KMS-11 (cell line): Measurements from ENCODE around the gene TPST1.

Experiments used
- H2AFZ ChIP-seq: fragments of 200-600 bp; sonication (generic); 2 replicates; pipeline ENCODE4 v1.6.1; 2016; ENCODE audit warnings: antibody characterized with exemption, mixed run types, low read depth
- H3K27ac ChIP-seq: fragments of 200-600 bp; sonication (generic); 2 replicates; pipeline ENCODE4 v1.6.1; 2016; ENCODE audit warnings: mild to moderate bottlenecking, mixed run types
- H3K27me3 ChIP-seq: fragments of 200-600 bp; sonication (generic); 2 replicates; pipeline ENCODE4 v1.6.1; 2017; ENCODE audit warnings: mild to moderate bottlenecking, low read depth, mixed run types, moderate library complexity; ENCODE audit not compliant: insufficient read depth
- H3K36me3 ChIP-seq: fragments of 200-600 bp; sonication (generic); 2 replicates; pipeline ENCODE4 v1.6.1; 2017; ENCODE audit warnings: mild to moderate bottlenecking, mixed run types; ENCODE audit not compliant: insufficient read depth
- H3K4me1 ChIP-seq: fragments of 200-600 bp; sonication (generic); 2 replicates; pipeline ENCODE4 v1.6.1; 2016; ENCODE audit warnings: mild to moderate bottlenecking, low read depth, mixed run types; ENCODE audit not compliant: poor library complexity, severe bottlenecking
- H3K4me2 ChIP-seq: fragments of 200-600 bp; sonication (generic); 2 replicates; pipeline ENCODE4 v1.7.0; 2016; ENCODE audit warnings: mild to moderate bottlenecking, mixed run types
- H3K4me3 ChIP-seq: fragments of 200-600 bp; sonication (generic); IDR thresholded peaks from 2 replicates; pipeline ENCODE4 v1.6.1; 2017; ENCODE audit warnings: low read depth, low read length, mixed read lengths; ENCODE audit not compliant: insufficient read depth
- H3K79me2 ChIP-seq: fragments of 200-600 bp; sonication (generic); 2 replicates; pipeline ENCODE4 v1.6.1; 2016; ENCODE audit warnings: low read depth, mixed run types; ENCODE audit not compliant: insufficient read depth
- H3K9ac ChIP-seq: fragments of 200-600 bp; sonication (generic); 2 replicates; pipeline ENCODE4 v1.6.1; 2016; ENCODE audit warnings: mild to moderate bottlenecking, mixed run types
- H4K20me1 ChIP-seq: fragments of 200-600 bp; sonication (generic); 2 replicates; pipeline ENCODE4 v1.6.1; 2016; ENCODE audit warnings: mild to moderate bottlenecking, mixed run types; ENCODE audit not compliant: insufficient read depth
- TF ChIP-seq, protein P1 (sequence below): fragments of 200-600 bp; sonication (generic); conservative IDR thresholded peaks from 2 replicates; pipeline ENCODE4 v1.6.1; 2017; ENCODE audit warnings: low read depth, mild to moderate bottlenecking, antibody characterized with exemption, low read length, moderate library complexity, mixed read lengths

The TPST1 gene

DNA sequence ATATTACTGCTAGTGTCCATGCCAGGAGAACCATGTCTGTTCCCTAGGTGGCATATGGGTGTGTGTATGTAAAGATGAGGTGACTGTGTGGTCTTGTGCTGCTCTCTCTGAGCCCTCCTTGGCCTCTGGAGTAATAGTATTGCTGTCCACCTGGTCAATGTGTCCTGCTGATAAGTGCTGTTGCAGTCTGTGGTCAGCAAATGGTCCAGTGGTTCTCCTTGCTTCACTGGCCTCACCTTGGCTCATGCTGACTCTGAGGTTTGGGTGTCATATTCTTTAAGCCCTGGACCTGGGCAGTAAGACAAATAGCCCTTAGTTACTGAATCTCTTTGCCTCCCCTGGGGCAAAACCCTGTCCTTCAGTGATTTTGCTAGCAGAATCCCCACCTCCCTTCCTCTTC is 56.8 kb downstream of the TPST1 start:
- no peak overlapping the region for H3K4me3 ChIP-seq
- no peaks in the 10 kb centered on the region for H4K20me1 ChIP-seq
- no peak overlapping the region for H2AFZ ChIP-seq
- no peak overlapping the region for H3K9ac ChIP-seq
- TF ChIP-seq, protein P1, sequence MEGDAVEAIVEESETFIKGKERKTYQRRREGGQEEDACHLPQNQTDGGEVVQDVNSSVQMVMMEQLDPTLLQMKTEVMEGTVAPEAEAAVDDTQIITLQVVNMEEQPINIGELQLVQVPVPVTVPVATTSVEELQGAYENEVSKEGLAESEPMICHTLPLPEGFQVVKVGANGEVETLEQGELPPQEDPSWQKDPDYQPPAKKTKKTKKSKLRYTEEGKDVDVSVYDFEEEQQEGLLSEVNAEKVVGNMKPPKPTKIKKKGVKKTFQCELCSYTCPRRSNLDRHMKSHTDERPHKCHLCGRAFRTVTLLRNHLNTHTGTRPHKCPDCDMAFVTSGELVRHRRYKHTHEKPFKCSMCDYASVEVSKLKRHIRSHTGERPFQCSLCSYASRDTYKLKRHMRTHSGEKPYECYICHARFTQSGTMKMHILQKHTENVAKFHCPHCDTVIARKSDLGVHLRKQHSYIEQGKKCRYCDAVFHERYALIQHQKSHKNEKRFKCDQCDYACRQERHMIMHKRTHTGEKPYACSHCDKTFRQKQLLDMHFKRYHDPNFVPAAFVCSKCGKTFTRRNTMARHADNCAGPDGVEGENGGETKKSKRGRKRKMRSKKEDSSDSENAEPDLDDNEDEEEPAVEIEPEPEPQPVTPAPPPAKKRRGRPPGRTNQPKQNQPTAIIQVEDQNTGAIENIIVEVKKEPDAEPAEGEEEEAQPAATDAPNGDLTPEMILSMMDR, result no peak
- peaks cover 44% of the 10 kb centered on the region for H3K4me1 ChIP-seq
- H3K36me3 ChIP-seq, result no peaks in the 10 kb centered on the region
- no peaks in the 10 kb centered on the region for H3K27me3 ChIP-seq
- H3K27ac ChIP-seq, result no peak overlapping the region
- peaks cover 77% of the 10 kb centered on the region for H3K79me2 ChIP-seq
- no peak overlapping the region for H3K4me2 ChIP-seq

DNA sequence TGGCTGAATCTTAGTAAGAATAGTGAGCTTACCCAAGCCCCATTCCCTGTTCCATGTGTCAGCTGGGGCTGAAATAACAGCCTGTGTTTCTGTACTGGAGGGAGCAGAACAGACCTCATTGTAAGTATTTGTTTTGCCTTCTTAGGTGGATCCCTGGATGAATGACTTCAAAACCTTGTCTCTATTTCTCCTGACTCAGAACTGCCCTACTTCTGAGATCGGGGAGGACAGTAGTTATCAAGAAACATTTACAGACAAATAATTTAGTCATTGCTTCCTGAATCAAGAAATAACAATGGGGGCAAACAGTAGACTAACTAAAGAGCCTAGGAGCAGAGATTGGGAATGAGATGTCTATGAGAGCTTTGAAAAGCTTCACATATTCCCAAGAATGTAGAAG is 58.8 kb downstream of the TPST1 start:
- TF ChIP-seq, protein P1, result no peak
- Histone ChIP-seq H2AFZ (no peak overlapping the region), H3K4me1 (peaks cover 35% of the 10 kb centered on the region), H3K36me3 (no peaks in the 10 kb centered on the region), H3K27me3 (no peaks in the 10 kb centered on the region), H3K9ac (no peak overlapping the region), H3K79me2 (peaks cover 65% of the 10 kb centered on the region), H4K20me1 (no peaks in the 10 kb centered on the region), H3K4me3 (no peak overlapping the region), H3K4me2 (no peak overlapping the region), H3K27ac (no peak overlapping the region)

DNA sequence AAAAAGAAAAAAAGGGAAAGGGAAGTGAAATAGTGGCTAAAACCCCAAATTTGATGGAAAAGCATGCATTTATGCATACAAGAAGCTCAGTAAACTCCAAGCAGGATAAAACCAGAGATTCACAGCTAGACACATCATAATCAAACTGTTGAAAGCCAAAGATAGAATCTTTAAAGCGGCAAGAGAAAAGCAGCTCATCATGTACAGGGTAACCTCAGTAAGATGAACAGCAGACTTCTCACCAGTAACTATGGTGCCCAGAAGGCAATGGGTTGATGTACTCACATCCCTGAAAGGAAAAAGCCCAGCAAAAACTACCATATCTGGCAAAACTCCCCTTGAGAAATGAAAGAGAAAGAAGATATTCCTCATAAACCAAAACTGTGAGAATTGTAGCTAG is 60.4 kb downstream of the TPST1 start:
- H2AFZ ChIP-seq, result no peak overlapping the region
- H3K79me2 ChIP-seq, result peaks cover 53% of the 10 kb centered on the region; the same call in 1 of the 2 replicates
- H4K20me1 ChIP-seq, result no peaks in the 10 kb centered on the region
- H3K9ac ChIP-seq, result no peak overlapping the region
- no peak overlapping the region for H3K4me2 ChIP-seq
- H3K27ac ChIP-seq, result no peak overlapping the region
- no peaks in the 10 kb centered on the region for H3K36me3 ChIP-seq
- no peak overlapping the region for H3K4me3 ChIP-seq
- no peaks in the 10 kb centered on the region for H3K27me3 ChIP-seq
- peaks cover 20% of the 10 kb centered on the region for H3K4me1 ChIP-seq
- TF ChIP-seq, protein P1, result no peak

DNA sequence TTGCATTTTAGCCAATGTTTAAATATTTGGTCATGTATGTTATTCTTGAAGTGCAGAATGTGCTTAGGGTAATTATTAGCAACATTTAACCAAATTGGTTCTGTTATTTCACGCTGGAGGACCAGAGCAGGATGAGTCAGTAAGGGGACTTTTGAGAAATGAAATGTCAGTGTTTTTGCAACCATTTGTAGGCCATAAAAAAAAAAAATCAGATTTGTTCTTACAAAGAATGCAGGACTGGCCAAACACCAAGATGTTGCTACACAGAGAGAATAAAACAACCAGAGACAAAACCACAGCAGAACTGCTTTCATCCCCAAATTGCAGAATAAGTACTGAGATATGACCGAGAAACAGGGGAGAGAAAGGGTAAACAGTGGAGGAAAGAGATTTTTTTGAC is 62.1 kb downstream of the TPST1 start:
- H4K20me1 ChIP-seq, result no peaks in the 10 kb centered on the region
- no peaks in the 10 kb centered on the region for H3K27me3 ChIP-seq
- H3K27ac ChIP-seq, result peak overlapping the region; percentile 6; the same call in 1 of the 2 replicates
- peak overlapping the region; percentile 19; the same call in 1 of the 2 replicates for H3K4me2 ChIP-seq
- H3K4me3 ChIP-seq, result no peak overlapping the region
- no peaks in the 10 kb centered on the region for H3K36me3 ChIP-seq
- no peak overlapping the region for H2AFZ ChIP-seq
- H3K79me2 ChIP-seq, result peaks cover 41% of the 10 kb centered on the region; the same call in 1 of the 2 replicates
- peaks cover 20% of the 10 kb centered on the region for H3K4me1 ChIP-seq
- H3K9ac ChIP-seq, result no peak overlapping the region
- TF ChIP-seq, protein P1, result no peak
